GM20000 (cell line): ENCODE results near the gene MAN2B1.
"Not testable (repeated sequence)": the region's sequence is repeated elsewhere in the genome, so short reads cannot be mapped to it uniquely, and the experiment has no call there.

Experiments used
- DNase-seq: peaks from one replicate; pipeline ENCODE4 v3.0.0; 2012; ENCODE audit warnings: low spot score
- CTCF ChIP-seq: IDR thresholded peaks from 2 replicates; pipeline ENCODE4 v1.5.1; 2012; ENCODE audit warnings: mild to moderate bottlenecking, control low read depth; ENCODE audit errors: extremely low read depth, missing control alignments

Gene MAN2B1

GRCh38 chr19:12705654-12706331 is 39.3 kb upstream of the MAN2B1 start:
- DNase-seq = no peak
- TF ChIP-seq CTCF = no peak

- no peak for TF ChIP-seq CTCF
- DNase-seq = no peak
These were observed 38.6 kb upstream of the MAN2B1 start for GRCh38 chr19:12705169-12705568.

GRCh38 chr19:12703046-12703445 is 36.5 kb upstream of the MAN2B1 start:
- TF ChIP-seq CTCF = no peak
- peak; percentile 48 for DNase-seq

GRCh38 chr19:12701596-12702282 is 35.2 kb upstream of the MAN2B1 start:
- DNase-seq = no peak
- no peak for TF ChIP-seq CTCF

GRCh38 chr19:12698138-12698537 is 31.6 kb upstream of the MAN2B1 start:
- no peak for DNase-seq

GRCh38 chr19:12697425-12697824 is 30.9 kb upstream of the MAN2B1 start:
- not testable (repeated sequence) for DNase-seq

More at GRCh38 chr19:12698138-12698537, 31.6 kb upstream of the MAN2B1 start:
- TF ChIP-seq CTCF = no peak

GRCh38 chr19:12696366-12697335 is 30.1 kb upstream of the MAN2B1 start, which contains the start of gene FBXW9:
Gene FBXW9 (minus strand): TSS chr19:12696631. CDS start chr19:12696581, 50 bp downstream.
- no peak for TF ChIP-seq CTCF
- peak; percentile 99 for DNase-seq
